Measurements from ENCODE around the gene SLC35F3. TPM values are rescaled to one million over a fixed set of nuclear protein-coding genes. Genes with fewer than 3 reads are reported as not detected.
"Not testable (repeated sequence)": the region's sequence is repeated elsewhere in the genome, so short reads cannot be mapped to it uniquely, and the experiment has no call there.

The SLC35F3 gene
- total and polyA plus RNA-seq, 2 experiments from 2014 or later, result 0.80 to 1.3 TPM

GRCh38 chr1:234246638-234247116, 342.2 kb downstream of the SLC35F3 start:
- Histone ChIP-seq H3K27ac (no peak overlapping the region), H3K4me3 (no peak overlapping the region), H3K9me2 (replicated peaks; ENCODE audit: insufficient read depth) (no peaks in the 10 kb centered on the region), H3K79me2 (no peaks in the 10 kb centered on the region), H4K20me1 (ENCODE audit: insufficient read depth, poor library complexity, severe bottlenecking) (no peaks in the 10 kb centered on the region), H3K4me2 (no peak overlapping the region), H3K27me3 (no peaks in the 10 kb centered on the region), H3K36me3 (replicated peaks; ENCODE audit: insufficient read depth, low read depth) (no peaks in the 10 kb centered on the region), H3K4me1 (ENCODE audit: insufficient read depth) (no peaks in the 10 kb centered on the region), H3K9me3 (ENCODE audit: low read depth) (no peaks in the 10 kb centered on the region), H2AFZ (no peak overlapping the region)
- no peak for DNase-seq (ENCODE audit: low spot score)
- 84% methylated on average over 5 of the region's 5 CpGs for WGBS (ENCODE audit: low lambda C conversion rate, missing lambda C conversion rate)
- TF ChIP-seq EZH2 (IDR thresholded peaks at IDR 0.05; ENCODE audit: borderline replicate concordance) (no peak), CTCF (IDR thresholded peaks at IDR 0.05; ENCODE audit: poor library complexity) (no peak), EZH2phosphoT487 (IDR thresholded peaks at IDR 0.05; ENCODE audit: low read depth, severe bottlenecking, unreplicated experiment) (no peak)

GRCh38 chr1:234247746-234248145, 343.3 kb downstream of the SLC35F3 start:
- 83% methylated on average over 4 of the region's 4 CpGs for whole genome bisulfite sequencing (ENCODE audit: low lambda C conversion rate, missing lambda C conversion rate)
- not testable (repeated sequence) for H3K9me3 ChIP-seq (ENCODE audit: low read depth); H3K79me2 ChIP-seq; H4K20me1 ChIP-seq (ENCODE audit: insufficient read depth, poor library complexity, severe bottlenecking); DNase-seq (ENCODE audit: low spot score); H3K27me3 ChIP-seq; H3K4me1 ChIP-seq (ENCODE audit: insufficient read depth); H3K36me3 ChIP-seq (replicated peaks; ENCODE audit: insufficient read depth, low read depth); H2AFZ ChIP-seq; H3K4me3 ChIP-seq; H3K4me2 ChIP-seq; H3K9me2 ChIP-seq (replicated peaks; ENCODE audit: insufficient read depth); H3K27ac ChIP-seq

- Histone ChIP-seq H3K9me2 (replicated peaks; ENCODE audit: insufficient read depth) (no peaks in the 10 kb centered on the region), H3K9me3 (ENCODE audit: low read depth) (no peaks in the 10 kb centered on the region), H3K27me3 (no peaks in the 10 kb centered on the region), H2AFZ (no peak overlapping the region), H3K4me1 (ENCODE audit: insufficient read depth) (no peaks in the 10 kb centered on the region), H3K4me2 (no peak overlapping the region), H3K36me3 (replicated peaks; ENCODE audit: insufficient read depth, low read depth) (no peaks in the 10 kb centered on the region), H3K27ac (no peak overlapping the region), H3K79me2 (no peaks in the 10 kb centered on the region), H3K4me3 (no peak overlapping the region), H4K20me1 (ENCODE audit: insufficient read depth, poor library complexity, severe bottlenecking) (no peaks in the 10 kb centered on the region)
- DNase-seq (ENCODE audit: low spot score), result no peak
- no peak for TF ChIP-seq EZH2 (IDR thresholded peaks at IDR 0.05; ENCODE audit: borderline replicate concordance)
- no peak for TF ChIP-seq CTCF (IDR thresholded peaks at IDR 0.05; ENCODE audit: poor library complexity)
- TF ChIP-seq EZH2phosphoT487 (IDR thresholded peaks at IDR 0.05; ENCODE audit: low read depth, severe bottlenecking, unreplicated experiment), result no peak
- WGBS (ENCODE audit: low lambda C conversion rate, missing lambda C conversion rate), result 82% methylated on average over 1 of the region's 1 CpG
These were observed 346.3 kb downstream of the SLC35F3 start for GRCh38 chr1:234250747-234251146.

- no peaks in the 10 kb centered on the region for H3K9me3 ChIP-seq (ENCODE audit: low read depth)
These were observed 349.3 kb downstream of the SLC35F3 start for GRCh38 chr1:234253732-234254131.

More at GRCh38 chr1:234253732-234254131, 349.3 kb downstream of the SLC35F3 start:
- H3K4me2 ChIP-seq, result no peak overlapping the region
- no peaks in the 10 kb centered on the region for H4K20me1 ChIP-seq (ENCODE audit: insufficient read depth, poor library complexity, severe bottlenecking)
- H3K4me3 ChIP-seq, result no peak overlapping the region
- no peak overlapping the region for H2AFZ ChIP-seq
- no peaks in the 10 kb centered on the region for H3K36me3 ChIP-seq (replicated peaks; ENCODE audit: insufficient read depth, low read depth)
- H3K79me2 ChIP-seq, result no peaks in the 10 kb centered on the region
- H3K27ac ChIP-seq, result no peak overlapping the region
- 100% methylated on average over 1 of the region's 1 CpG for WGBS (ENCODE audit: low lambda C conversion rate, missing lambda C conversion rate)
- no peaks in the 10 kb centered on the region for H3K27me3 ChIP-seq
- TF ChIP-seq EZH2 (IDR thresholded peaks at IDR 0.05; ENCODE audit: borderline replicate concordance), result no peak
- TF ChIP-seq EZH2phosphoT487 (IDR thresholded peaks at IDR 0.05; ENCODE audit: low read depth, severe bottlenecking, unreplicated experiment), result no peak
- no peak for TF ChIP-seq CTCF (IDR thresholded peaks at IDR 0.05; ENCODE audit: poor library complexity)
- DNase-seq (ENCODE audit: low spot score), result no peak
- no peaks in the 10 kb centered on the region for H3K9me2 ChIP-seq (replicated peaks; ENCODE audit: insufficient read depth)
- no peaks in the 10 kb centered on the region for H3K4me1 ChIP-seq (ENCODE audit: insufficient read depth)
